ENCODE measurements around the gene MADD.

MADD gene

GRCh38 chr11:47269829-47270305, at the start of gene MADD:
Gene MADD (plus strand): TSS chr11:47270133.
- Histone ChIP-seq H3K9ac (ENCODE audit: low read depth, low read length) (peak within 1 kb of the TSS; percentile 61), H3K4me2 (ENCODE audit: insufficient read depth, low read length) (peak within 1 kb of the TSS; percentile 100)

GRCh38 chr11:47220401-47220821, 49.5 kb upstream of the MADD start:
- no peaks in the 10 kb centered on the region for H3K9me3 ChIP-seq (ENCODE audit: insufficient read depth, low read length, severe bottlenecking)
- H3K27ac ChIP-seq (ENCODE audit: low read length): no peak overlapping the region
- H3K36me3 ChIP-seq (ENCODE audit: insufficient read depth, low read length): peaks cover 45% of the 10 kb centered on the region
- H4K20me1 ChIP-seq (ENCODE audit: insufficient read depth, low read length): peaks cover 2% of the 10 kb centered on the region; the same call in 1 of the 2 replicates
- no peak for TF ChIP-seq EZH2 (IDR thresholded peaks at IDR 0.05; ENCODE audit: borderline replicate concordance, low read depth, low read length, severe bottlenecking)
- no peak for TF ChIP-seq CTCF (IDR thresholded peaks at IDR 0.05; ENCODE audit: borderline replicate concordance, extremely low read depth, low read length, poor library complexity, severe bottlenecking)
- DNase-seq (no peak), ATAC-seq (ENCODE audit: insufficient read depth, low read depth) (no peak)
- no peak overlapping the region for H3K4me2 ChIP-seq (ENCODE audit: insufficient read depth, low read length)
- no peak overlapping the region for H3K9ac ChIP-seq (ENCODE audit: low read depth, low read length)
- H3K4me1 ChIP-seq (ENCODE audit: insufficient read depth, low read length): peaks cover 30% of the 10 kb centered on the region
- H3K79me2 ChIP-seq (ENCODE audit: insufficient read depth, low read length): peaks cover 26% of the 10 kb centered on the region
- H2AFZ ChIP-seq (ENCODE audit: low read depth, low read length): no peak overlapping the region
- no peaks in the 10 kb centered on the region for H3K27me3 ChIP-seq (ENCODE audit: insufficient read depth, low read length, poor library complexity)
- H3K4me3 ChIP-seq (ENCODE audit: low read depth in 1 of 2, low read length in 2 of 2): no peak overlapping the region

More at GRCh38 chr11:47269829-47270305, at the start of gene MADD:
- H3K79me2 ChIP-seq (ENCODE audit: insufficient read depth, low read length): peaks cover 44% of the 10 kb centered on the region
- H3K27me3 ChIP-seq (ENCODE audit: insufficient read depth, low read length, poor library complexity): no peaks in the 10 kb centered on the region
- ATAC-seq (ENCODE audit: insufficient read depth, low read depth) (peak; percentile 85), DNase-seq (peak; percentile 92)
- H3K4me3 ChIP-seq (ENCODE audit: low read depth in 1 of 2, low read length in 2 of 2): peak within 1 kb of the TSS; percentile 78 to 92
- H3K27ac ChIP-seq (ENCODE audit: low read length): peak within 1 kb of the TSS; percentile 89
- no peaks in the 10 kb centered on the region for H3K9me3 ChIP-seq (ENCODE audit: insufficient read depth, low read length, severe bottlenecking)
- H3K36me3 ChIP-seq (ENCODE audit: insufficient read depth, low read length): peaks cover 7% of the 10 kb centered on the region
- H2AFZ ChIP-seq (ENCODE audit: low read depth, low read length): peak within 1 kb of the TSS; percentile 93
- TF ChIP-seq CTCF (IDR thresholded peaks at IDR 0.05; ENCODE audit: borderline replicate concordance, extremely low read depth, low read length, poor library complexity, severe bottlenecking) (peak; percentile 29), EZH2 (IDR thresholded peaks at IDR 0.05; ENCODE audit: borderline replicate concordance, low read depth, low read length, severe bottlenecking) (no peak)
- H4K20me1 ChIP-seq (ENCODE audit: insufficient read depth, low read length): peaks cover 37% of the 10 kb centered on the region
- peaks cover 44% of the 10 kb centered on the region for H3K4me1 ChIP-seq (ENCODE audit: insufficient read depth, low read length)

GRCh38 chr11:47222696-47223095, 47.2 kb upstream of the MADD start:
- peaks cover 56% of the 10 kb centered on the region for H3K36me3 ChIP-seq (ENCODE audit: insufficient read depth, low read length)
- TF ChIP-seq CTCF (IDR thresholded peaks at IDR 0.05; ENCODE audit: borderline replicate concordance, extremely low read depth, low read length, poor library complexity, severe bottlenecking): no peak
- TF ChIP-seq EZH2 (IDR thresholded peaks at IDR 0.05; ENCODE audit: borderline replicate concordance, low read depth, low read length, severe bottlenecking): no peak
- H3K27ac ChIP-seq (ENCODE audit: low read length): no peak overlapping the region
- peaks cover 9% of the 10 kb centered on the region for H3K4me1 ChIP-seq (ENCODE audit: insufficient read depth, low read length)
- H2AFZ ChIP-seq (ENCODE audit: low read depth, low read length): no peak overlapping the region
- peaks cover 2% of the 10 kb centered on the region; the same call in 1 of the 2 replicates for H4K20me1 ChIP-seq (ENCODE audit: insufficient read depth, low read length)
- H3K27me3 ChIP-seq (ENCODE audit: insufficient read depth, low read length, poor library complexity): no peaks in the 10 kb centered on the region
- H3K4me3 ChIP-seq (ENCODE audit: low read depth in 1 of 2, low read length in 2 of 2): no peak overlapping the region
- no peak overlapping the region for H3K9ac ChIP-seq (ENCODE audit: low read depth, low read length)
- no peak for ATAC-seq (ENCODE audit: insufficient read depth, low read depth)
- peaks cover 9% of the 10 kb centered on the region for H3K79me2 ChIP-seq (ENCODE audit: insufficient read depth, low read length)
- H3K9me3 ChIP-seq (ENCODE audit: insufficient read depth, low read length, severe bottlenecking): no peaks in the 10 kb centered on the region
- no peak overlapping the region for H3K4me2 ChIP-seq (ENCODE audit: insufficient read depth, low read length)
- DNase-seq: no peak

All from DND-41 (cell line).